Cardiac fibroblast (primary cell): Measurements from ENCODE around the gene STH.

Experiments used
- DNase-seq, 2 donors: peaks; one replicate each; pipeline versions ENCODE4 v3.0.0 to v3.0.0-alpha.2; 2010; ENCODE audit warnings: low read depth in 2 of 2
- H3K4me3 ChIP-seq, 2 donors: replicated peaks in 1 of 2; 1 replicate in 1 of 2; 2 replicates in 1 of 2; pipeline ENCODE4 v1.5.1; 2011; ENCODE audit warnings: low read depth in 2 of 2, low read length in 2 of 2, mild to moderate bottlenecking in 2 of 2, moderate library complexity in 1 of 2
- TF ChIP-seq, protein P1 (sequence below): IDR thresholded peaks from one replicate; pipeline ENCODE4 v1.5.1; 2011; ENCODE audit warnings: low read depth, mild to moderate bottlenecking, low read length, inconsistent platforms

The STH gene

DNA sequence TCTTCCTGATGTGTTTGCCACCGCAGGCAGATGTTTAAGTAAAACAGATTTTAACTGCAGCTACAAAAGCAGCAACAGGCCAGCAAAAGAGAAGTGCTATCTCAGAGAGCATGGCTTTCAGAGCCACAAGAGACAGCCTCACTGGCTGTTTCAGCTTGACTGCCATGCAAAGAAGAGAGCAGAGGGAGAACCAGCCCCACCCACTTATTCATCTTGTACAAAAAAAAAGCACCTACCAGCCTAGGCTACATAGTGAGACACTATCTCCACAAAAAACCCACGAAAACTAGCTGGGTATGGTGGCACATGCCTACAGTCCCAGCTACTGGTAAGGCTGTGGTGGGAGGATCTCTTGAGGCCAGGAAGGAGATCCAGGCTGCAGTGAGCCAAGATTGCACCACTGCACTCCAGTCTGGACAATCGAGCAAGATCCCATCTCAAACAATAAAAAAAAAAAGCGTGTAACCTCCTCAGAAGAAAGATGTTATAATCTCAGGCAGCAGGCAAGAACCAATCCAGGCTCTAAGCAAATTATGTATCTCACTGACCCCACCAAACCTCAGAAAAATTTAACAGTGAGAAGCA is 30.0 kb downstream of the STH start:
- TF ChIP-seq, protein P1, sequence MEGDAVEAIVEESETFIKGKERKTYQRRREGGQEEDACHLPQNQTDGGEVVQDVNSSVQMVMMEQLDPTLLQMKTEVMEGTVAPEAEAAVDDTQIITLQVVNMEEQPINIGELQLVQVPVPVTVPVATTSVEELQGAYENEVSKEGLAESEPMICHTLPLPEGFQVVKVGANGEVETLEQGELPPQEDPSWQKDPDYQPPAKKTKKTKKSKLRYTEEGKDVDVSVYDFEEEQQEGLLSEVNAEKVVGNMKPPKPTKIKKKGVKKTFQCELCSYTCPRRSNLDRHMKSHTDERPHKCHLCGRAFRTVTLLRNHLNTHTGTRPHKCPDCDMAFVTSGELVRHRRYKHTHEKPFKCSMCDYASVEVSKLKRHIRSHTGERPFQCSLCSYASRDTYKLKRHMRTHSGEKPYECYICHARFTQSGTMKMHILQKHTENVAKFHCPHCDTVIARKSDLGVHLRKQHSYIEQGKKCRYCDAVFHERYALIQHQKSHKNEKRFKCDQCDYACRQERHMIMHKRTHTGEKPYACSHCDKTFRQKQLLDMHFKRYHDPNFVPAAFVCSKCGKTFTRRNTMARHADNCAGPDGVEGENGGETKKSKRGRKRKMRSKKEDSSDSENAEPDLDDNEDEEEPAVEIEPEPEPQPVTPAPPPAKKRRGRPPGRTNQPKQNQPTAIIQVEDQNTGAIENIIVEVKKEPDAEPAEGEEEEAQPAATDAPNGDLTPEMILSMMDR, result no peak
- H3K4me3 ChIP-seq, result no peak overlapping the region
- DNase-seq, result no peak

DNA sequence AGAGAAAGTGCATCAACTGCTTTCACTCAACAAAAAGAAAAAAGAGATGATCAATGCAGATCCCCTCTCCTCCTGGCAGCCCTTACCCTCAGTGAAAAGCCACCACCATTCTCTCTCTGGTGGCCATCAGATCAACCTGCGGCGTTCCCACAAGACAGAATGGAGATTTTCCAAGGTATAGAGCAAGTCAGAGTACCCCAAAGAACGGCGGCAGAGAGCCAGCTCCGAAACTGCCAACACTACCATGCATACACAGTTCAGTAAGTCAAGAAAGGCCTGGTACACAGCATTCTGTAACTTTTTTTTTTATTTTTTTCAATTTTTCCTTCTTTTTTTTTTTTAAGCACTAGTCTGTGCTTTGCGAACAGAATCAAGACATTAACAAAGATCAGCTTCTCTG is 30.6 kb downstream of the STH start:
- TF ChIP-seq, protein P1, result no peak
- no peak overlapping the region for H3K4me3 ChIP-seq
- no peak for DNase-seq

DNA sequence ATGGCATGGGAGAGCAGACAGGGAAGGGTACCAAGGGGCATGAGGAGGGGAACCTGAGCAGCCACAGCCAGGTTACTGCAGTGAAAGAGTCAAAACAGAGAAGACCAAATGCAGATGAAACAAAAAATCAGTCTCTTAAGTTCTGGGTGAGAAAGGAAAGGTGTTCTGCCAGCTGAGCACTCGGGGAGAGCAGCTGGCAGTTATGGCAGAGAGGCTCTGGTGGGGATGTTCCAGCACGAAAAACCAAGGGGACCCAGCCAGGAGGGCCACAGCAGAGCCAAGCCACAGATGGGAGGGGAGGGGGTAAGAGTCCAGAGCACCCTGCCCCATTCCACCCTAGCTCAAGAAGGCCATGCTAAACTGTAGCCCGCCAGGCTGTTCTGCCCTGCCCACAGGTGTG is 31.7 kb downstream of the STH start:
- DNase-seq, result no peak
- TF ChIP-seq, protein P1, result no peak
- H3K4me3 ChIP-seq, result no peak overlapping the region

DNA sequence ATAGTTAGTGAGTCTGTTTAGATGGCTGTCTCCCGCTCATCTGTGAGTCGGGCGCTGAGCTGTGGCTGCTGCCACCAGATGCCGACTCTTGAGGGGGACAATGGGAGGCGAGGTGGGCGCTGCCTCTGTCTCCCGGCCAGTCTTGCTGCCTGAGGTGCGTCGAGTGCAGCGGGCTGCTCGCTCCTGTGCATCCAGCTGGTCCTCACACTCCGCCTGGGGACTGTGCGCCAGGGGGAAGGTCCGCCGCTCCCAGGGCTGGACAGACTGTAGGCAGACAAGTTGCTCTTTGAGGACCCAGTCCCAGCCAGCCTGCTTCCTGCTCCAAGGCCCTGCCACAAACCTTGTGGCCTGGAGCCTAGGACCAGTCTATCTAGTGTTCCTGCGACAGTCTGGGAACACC is 32.4 kb downstream of the STH start:
- no peak for DNase-seq
- TF ChIP-seq, protein P1, result no peak
- no peak overlapping the region for H3K4me3 ChIP-seq

DNA sequence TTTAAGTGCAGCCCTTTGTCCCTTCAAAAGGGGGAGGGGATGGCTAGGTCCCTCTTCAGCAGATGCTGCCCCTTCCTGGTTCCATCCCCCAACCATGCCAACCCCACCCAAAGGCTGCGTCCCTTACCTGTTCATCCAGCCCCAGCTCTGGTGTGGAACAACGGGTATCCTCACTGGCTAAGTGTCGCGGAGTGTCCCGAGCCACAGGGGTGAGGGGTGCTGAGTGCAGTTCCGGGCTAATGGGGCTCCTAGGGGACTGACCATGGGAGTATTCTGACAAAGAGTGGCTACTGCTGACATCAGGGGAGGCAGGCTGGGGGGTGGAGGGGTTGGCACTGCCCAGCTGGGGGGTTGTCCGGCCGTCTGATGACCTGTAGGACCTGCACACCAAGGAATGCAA is 32.9 kb downstream of the STH start:
- TF ChIP-seq, protein P1, result no peak
- DNase-seq, result no peak
- H3K4me3 ChIP-seq, result no peak overlapping the region

DNA sequence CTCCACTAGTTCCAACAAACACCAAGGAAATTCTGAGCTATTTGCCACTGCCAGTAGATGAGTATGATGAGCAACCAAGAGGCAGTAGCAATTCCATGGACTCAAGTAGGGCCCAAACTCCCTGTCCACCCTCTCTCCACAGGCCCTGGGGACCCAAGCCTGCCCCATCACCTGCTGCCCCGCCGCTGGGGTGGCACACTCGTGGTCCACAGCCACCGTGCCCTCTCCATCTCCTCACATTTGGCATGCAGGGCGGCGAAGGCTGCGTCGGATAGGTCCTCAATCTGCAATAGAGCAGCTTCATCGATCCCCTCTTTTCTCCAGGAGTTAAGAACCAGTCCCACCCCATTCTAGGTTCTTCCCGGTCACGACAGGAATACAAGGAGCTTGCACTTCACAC is 33.9 kb downstream of the STH start:
- TF ChIP-seq, protein P1, result no peak
- H3K4me3 ChIP-seq, result no peak overlapping the region
- no peak for DNase-seq

DNA sequence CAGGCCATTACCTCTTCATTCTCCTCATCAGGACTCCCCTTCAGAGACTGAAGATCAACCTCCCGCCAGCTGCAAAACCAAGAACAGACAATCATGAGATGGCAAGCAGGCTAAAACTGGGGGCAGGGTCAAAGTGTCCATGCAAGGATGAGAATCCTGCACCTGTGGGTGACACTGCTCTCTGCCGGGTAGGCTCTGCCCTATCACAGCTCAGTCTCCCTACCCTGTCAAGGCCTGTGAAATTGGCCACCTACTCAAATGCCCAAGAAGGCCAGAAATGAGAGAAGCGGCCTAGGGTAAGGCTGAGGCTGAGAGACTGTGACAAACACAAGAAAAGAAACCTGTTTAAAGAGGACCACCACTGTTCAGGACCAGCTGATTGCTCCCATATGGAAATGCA is 34.3 kb downstream of the STH start:
- DNase-seq, result no peak
- TF ChIP-seq, protein P1, result no peak

More for the DNA sequence above, 34.3 kb downstream of the STH start:
- H3K4me3 ChIP-seq, result no peak overlapping the region
